SK-N-SH treated with all-trans-retinoic acid at 6 μM for 48 hours (cell line): ENCODE data around the gene SPACA9.

Source experiments
- ATAC-seq: fragments of 200-7000 bp; cut with Tn5 transposase; 3 replicates; pipeline ENCODE4 v1.9.1; 2020; ENCODE audit warnings: mild to moderate bottlenecking, moderate library complexity
- ARNTL ChIP-seq: fragments of 450-650 bp; formaldehyde crosslinking; IDR thresholded peaks from 2 replicates; pipeline ENCODE4 v1.5.0; 2020; ENCODE audit warnings: low read depth, mild to moderate bottlenecking, moderate library complexity, borderline replicate concordance
- BACH2 ChIP-seq: fragments of 250-450 bp; sonication (Bioruptor Pico); IDR thresholded peaks from 2 replicates; pipeline ENCODE4 v1.9.0; 2021; ENCODE audit warnings: mild to moderate bottlenecking, borderline replicate concordance
- CSDC2 ChIP-seq: fragments of 250-450 bp; sonication (Bioruptor Pico); IDR thresholded peaks from 2 replicates; pipeline ENCODE4 v1.5.0; 2020; ENCODE audit warnings: mild to moderate bottlenecking, moderate library complexity
- GLIS3 ChIP-seq: fragments of 250-450 bp; sonication (Bioruptor Pico); IDR thresholded peaks from 2 replicates; pipeline ENCODE4 v1.5.0; 2020; ENCODE audit warnings: mild to moderate bottlenecking, moderate library complexity
- ISL1 ChIP-seq: fragments of 250-450 bp; sonication (Bioruptor Pico); IDR thresholded peaks from 2 replicates; pipeline ENCODE4 v2.1.2; 2022; ENCODE audit warnings: mild to moderate bottlenecking, moderate library complexity
- OSR1 ChIP-seq: fragments of 250-450 bp; sonication (Bioruptor Pico); IDR thresholded peaks from 2 replicates; pipeline ENCODE4 v1.8.0; 2022; ENCODE audit warnings: moderate library complexity, mild to moderate bottlenecking, inconsistent platforms
- PPARA ChIP-seq: fragments of 250-450 bp; sonication (Bioruptor Pico); IDR thresholded peaks from 2 replicates; pipeline ENCODE4 v1.5.0; 2020; ENCODE audit warnings: mild to moderate bottlenecking, borderline replicate concordance
- RARB ChIP-seq: fragments of 250-450 bp; sonication (Bioruptor Pico); IDR thresholded peaks from 2 replicates; pipeline ENCODE4 v1.8.0; 2021; ENCODE audit warnings: mild to moderate bottlenecking, moderate library complexity
- SNAI2 ChIP-seq: fragments of 250-450 bp; sonication (Bioruptor Pico); IDR thresholded peaks from 2 replicates; pipeline ENCODE4 v1.5.0; 2020; ENCODE audit warnings: mild to moderate bottlenecking, moderate library complexity
- TCF4 ChIP-seq: fragments of 250-450 bp; sonication (Bioruptor Pico); IDR thresholded peaks from 2 replicates; pipeline ENCODE4 v1.8.0; 2021; ENCODE audit warnings: mild to moderate bottlenecking, moderate library complexity, borderline replicate concordance
- ZNF565 ChIP-seq: fragments of 450-650 bp; formaldehyde crosslinking; conservative IDR thresholded peaks from 2 replicates; pipeline ENCODE4 v1.5.0; 2020; ENCODE audit warnings: low read depth, mild to moderate bottlenecking, moderate library complexity
- ZNF70 ChIP-seq: fragments of 450-650 bp; formaldehyde crosslinking; IDR thresholded peaks from 2 replicates; pipeline ENCODE4 v1.5.0; 2020; ENCODE audit warnings: mild to moderate bottlenecking, moderate library complexity
- ZNF8 ChIP-seq: fragments of 450-650 bp; formaldehyde crosslinking; IDR thresholded peaks from 2 replicates; pipeline ENCODE4 v1.5.0; 2020; ENCODE audit warnings: mild to moderate bottlenecking, moderate library complexity
- TF ChIP-seq, protein P1 (sequence below): fragments of 250-450 bp; sonication (Bioruptor Pico); IDR thresholded peaks from 2 replicates; pipeline ENCODE4 v1.8.0; 2020; ENCODE audit warnings: mild to moderate bottlenecking, moderate library complexity, borderline replicate concordance
- TF ChIP-seq, protein P2 (sequence below): fragments of 250-450 bp; sonication (Bioruptor Pico); IDR thresholded peaks from 2 replicates; pipeline ENCODE4 v1.5.0; 2020; ENCODE audit warnings: mild to moderate bottlenecking, moderate library complexity
- TF ChIP-seq, protein P3 (sequence below): fragments of 250-450 bp; sonication (Bioruptor Pico); IDR thresholded peaks from 2 replicates; pipeline ENCODE4 v1.8.0; 2021; ENCODE audit warnings: low read depth, mild to moderate bottlenecking, moderate library complexity, borderline replicate concordance
- TF ChIP-seq, protein P4 (sequence below): fragments of 250-450 bp; sonication (Bioruptor Pico); IDR thresholded peaks from 2 replicates; pipeline ENCODE4 v1.5.1; 2020; ENCODE audit warnings: low read depth, mild to moderate bottlenecking, moderate library complexity

SPACA9 gene

DNA sequence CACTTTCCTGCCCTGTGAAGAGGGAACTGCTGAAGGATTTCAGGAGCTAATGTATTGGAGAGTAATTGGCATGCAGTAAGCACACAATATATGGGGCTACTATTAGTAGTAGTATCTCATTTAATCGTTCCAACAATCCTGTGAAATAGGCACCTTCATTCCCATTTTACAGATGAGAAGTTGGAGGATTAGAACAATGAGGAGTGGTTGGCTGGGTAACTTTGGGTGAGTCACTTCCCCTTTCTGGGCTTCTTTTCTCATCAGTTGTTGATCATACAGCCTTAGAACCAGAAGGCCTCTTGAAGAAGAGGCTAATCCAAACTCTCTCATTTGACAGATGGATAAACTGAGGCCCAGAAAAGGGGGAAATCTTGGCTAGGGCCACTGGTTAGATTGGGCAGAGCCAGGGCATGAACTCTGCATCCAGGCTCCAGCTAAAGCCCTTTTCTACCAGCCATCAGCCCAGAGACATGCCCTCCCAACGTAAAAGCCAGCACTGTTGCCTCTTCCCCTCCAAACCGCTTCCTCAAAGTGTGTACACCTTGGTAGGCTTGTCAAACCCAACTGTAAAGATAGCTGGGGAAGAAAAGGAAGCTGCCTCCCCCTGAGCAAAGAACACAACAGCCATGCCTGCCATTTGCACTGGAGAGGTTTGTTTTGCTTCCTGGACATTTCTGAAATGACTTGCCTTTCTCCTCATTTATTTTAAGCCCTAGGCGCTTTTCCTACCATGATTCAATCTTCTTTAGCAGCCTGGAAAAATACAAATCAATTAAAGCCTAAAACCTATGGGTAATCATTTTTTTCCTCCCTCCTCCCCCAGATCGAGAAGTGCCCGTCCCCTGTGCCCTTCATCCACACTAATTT, 992 bp downstream of the SPACA9 start (continued):
- TF ChIP-seq, protein P1, sequence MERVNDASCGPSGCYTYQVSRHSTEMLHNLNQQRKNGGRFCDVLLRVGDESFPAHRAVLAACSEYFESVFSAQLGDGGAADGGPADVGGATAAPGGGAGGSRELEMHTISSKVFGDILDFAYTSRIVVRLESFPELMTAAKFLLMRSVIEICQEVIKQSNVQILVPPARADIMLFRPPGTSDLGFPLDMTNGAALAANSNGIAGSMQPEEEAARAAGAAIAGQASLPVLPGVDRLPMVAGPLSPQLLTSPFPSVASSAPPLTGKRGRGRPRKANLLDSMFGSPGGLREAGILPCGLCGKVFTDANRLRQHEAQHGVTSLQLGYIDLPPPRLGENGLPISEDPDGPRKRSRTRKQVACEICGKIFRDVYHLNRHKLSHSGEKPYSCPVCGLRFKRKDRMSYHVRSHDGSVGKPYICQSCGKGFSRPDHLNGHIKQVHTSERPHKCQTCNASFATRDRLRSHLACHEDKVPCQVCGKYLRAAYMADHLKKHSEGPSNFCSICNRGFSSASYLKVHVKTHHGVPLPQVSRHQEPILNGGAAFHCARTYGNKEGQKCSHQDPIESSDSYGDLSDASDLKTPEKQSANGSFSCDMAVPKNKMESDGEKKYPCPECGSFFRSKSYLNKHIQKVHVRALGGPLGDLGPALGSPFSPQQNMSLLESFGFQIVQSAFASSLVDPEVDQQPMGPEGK (CRISPR knock-in tag): no peak
- TF ChIP-seq ISL1: no peak

DNA sequence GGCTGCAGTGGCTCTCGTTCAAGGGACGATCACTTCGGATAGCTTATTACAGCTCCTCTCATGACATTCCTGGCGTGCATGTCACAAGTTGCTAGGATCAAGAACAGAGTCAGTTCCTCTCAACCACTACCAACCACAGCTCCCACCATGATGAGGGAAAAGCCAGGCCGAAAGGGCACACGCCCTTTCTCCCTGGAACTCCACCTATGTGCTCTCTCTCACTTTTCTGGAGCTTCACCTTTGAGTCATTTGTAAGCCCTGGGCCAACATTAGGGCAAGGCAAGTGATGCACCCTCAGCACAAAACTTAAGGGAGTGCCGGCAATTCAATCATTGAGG, 1.6 kb downstream of the SPACA9 start:
- ATAC-seq: no peak
- TF ChIP-seq ZNF8 (no peak), ARNTL (CRISPR knock-in tag) (no peak), OSR1 (CRISPR knock-in tag) (no peak)

DNA sequence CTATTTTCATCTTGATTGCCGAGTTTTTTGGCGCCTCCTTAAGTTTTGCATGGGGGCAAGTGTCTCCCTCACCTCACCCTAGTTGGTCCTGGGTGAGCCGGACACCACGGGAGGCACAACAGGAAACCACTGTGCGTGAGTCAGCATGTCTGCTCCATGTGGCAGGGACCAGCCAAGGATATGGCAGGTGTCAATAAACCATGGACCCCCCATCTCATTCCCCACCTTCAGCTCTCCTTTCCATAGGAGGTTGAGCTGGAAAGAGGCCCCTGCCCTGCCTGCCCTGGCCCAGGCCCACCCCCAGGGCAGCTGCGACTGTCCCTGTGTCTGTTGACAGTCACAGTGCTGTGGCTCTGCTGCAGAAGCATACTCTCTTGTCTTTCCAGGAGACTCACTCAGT, 3.1 kb downstream of the SPACA9 start:
- TF ChIP-seq, protein P2, sequence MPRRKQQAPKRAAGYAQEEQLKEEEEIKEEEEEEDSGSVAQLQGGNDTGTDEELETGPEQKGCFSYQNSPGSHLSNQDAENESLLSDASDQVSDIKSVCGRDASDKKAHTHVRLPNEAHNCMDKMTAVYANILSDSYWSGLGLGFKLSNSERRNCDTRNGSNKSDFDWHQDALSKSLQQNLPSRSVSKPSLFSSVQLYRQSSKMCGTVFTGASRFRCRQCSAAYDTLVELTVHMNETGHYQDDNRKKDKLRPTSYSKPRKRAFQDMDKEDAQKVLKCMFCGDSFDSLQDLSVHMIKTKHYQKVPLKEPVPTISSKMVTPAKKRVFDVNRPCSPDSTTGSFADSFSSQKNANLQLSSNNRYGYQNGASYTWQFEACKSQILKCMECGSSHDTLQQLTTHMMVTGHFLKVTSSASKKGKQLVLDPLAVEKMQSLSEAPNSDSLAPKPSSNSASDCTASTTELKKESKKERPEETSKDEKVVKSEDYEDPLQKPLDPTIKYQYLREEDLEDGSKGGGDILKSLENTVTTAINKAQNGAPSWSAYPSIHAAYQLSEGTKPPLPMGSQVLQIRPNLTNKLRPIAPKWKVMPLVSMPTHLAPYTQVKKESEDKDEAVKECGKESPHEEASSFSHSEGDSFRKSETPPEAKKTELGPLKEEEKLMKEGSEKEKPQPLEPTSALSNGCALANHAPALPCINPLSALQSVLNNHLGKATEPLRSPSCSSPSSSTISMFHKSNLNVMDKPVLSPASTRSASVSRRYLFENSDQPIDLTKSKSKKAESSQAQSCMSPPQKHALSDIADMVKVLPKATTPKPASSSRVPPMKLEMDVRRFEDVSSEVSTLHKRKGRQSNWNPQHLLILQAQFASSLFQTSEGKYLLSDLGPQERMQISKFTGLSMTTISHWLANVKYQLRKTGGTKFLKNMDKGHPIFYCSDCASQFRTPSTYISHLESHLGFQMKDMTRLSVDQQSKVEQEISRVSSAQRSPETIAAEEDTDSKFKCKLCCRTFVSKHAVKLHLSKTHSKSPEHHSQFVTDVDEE: no peak
- TF ChIP-seq, protein P3, sequence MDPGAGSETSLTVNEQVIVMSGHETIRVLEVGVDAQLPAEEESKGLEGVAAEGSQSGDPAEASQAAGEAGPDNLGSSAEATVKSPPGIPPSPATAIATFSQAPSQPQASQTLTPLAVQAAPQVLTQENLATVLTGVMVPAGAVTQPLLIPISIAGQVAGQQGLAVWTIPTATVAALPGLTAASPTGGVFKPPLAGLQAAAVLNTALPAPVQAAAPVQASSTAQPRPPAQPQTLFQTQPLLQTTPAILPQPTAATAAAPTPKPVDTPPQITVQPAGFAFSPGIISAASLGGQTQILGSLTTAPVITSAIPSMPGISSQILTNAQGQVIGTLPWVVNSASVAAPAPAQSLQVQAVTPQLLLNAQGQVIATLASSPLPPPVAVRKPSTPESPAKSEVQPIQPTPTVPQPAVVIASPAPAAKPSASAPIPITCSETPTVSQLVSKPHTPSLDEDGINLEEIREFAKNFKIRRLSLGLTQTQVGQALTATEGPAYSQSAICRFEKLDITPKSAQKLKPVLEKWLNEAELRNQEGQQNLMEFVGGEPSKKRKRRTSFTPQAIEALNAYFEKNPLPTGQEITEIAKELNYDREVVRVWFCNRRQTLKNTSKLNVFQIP (CRISPR knock-in tag): no peak
- no peak for ATAC-seq

DNA sequence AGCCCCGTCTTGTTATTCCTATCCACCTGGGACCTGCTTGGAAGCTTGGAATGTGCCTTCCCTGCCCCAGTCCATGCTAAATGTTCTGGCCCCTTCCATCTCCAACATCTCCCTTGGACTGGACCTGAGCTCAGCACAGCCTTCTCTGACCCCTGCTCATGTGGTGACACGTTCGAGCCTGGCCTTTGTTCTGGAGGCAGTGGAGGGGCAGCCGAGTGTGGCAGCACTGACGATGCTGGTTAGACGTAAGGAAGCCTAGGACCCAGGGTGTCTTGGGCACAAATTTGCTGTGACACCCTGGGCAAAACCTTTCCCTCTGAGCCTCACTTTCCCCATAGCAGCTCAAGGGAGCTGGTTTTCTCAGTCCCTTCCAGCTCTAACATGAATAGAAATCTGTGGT, 3.9 kb downstream of the SPACA9 start:
- TF ChIP-seq RARB (CRISPR knock-in tag): no peak
- TF ChIP-seq PPARA: no peak
- no peak for TF ChIP-seq ZNF565 (CRISPR knock-in tag)
- TF ChIP-seq ZNF70 (CRISPR knock-in tag): no peak
- no peak for TF ChIP-seq BACH2 (CRISPR knock-in tag)
- TF ChIP-seq, protein P3 (CRISPR knock-in tag): no peak
- no peak for TF ChIP-seq ARNTL (CRISPR knock-in tag)
- no peak for TF ChIP-seq CSDC2 (CRISPR knock-in tag)
- TF ChIP-seq SNAI2 (CRISPR knock-in tag): no peak
- no peak for TF ChIP-seq GLIS3
- no peak for TF ChIP-seq OSR1 (CRISPR knock-in tag)
- no peak for TF ChIP-seq TCF4 (CRISPR knock-in tag)
- TF ChIP-seq, protein P4, sequence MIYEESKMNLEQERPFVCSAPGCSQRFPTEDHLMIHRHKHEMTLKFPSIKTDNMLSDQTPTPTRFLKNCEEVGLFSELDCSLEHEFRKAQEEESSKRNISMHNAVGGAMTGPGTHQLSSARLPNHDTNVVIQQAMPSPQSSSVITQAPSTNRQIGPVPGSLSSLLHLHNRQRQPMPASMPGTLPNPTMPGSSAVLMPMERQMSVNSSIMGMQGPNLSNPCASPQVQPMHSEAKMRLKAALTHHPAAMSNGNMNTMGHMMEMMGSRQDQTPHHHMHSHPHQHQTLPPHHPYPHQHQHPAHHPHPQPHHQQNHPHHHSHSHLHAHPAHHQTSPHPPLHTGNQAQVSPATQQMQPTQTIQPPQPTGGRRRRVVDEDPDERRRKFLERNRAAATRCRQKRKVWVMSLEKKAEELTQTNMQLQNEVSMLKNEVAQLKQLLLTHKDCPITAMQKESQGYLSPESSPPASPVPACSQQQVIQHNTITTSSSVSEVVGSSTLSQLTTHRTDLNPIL (CRISPR knock-in tag): no peak
- TF ChIP-seq, all 23 proteins: peak for 0
- no peak for ATAC-seq
